Right forelimb (tissue), 1 donor: ENCODE measurements around the gene STK25.
"Not testable (repeated sequence)": the region's sequence is repeated elsewhere in the genome, so short reads cannot be mapped to it uniquely, and the experiment has no call there.

Source experiments
- DNase-seq: peaks from one replicate; pipeline ENCODE4 v3.0.0-alpha.2; 2018

STK25 gene

GRCh38 chr2:241461693-241462677 lies 46.4 kb downstream of the STK25 start:
- DNase-seq = no peak

GRCh38 chr2:241460631-241461030 lies 47.8 kb downstream of the STK25 start:
- DNase-seq = no peak

- DNase-seq = no peak
Measured at GRCh38 chr2:241459520-241459919, 48.9 kb downstream of the STK25 start.

- no peak for DNase-seq
Measured at GRCh38 chr2:241458687-241459086, 49.7 kb downstream of the STK25 start.

- DNase-seq = no peak
Measured at GRCh38 chr2:241456546-241456945, 51.8 kb downstream of the STK25 start.

GRCh38 chr2:241454837-241455485 lies 53.4 kb downstream of the STK25 start:
- no peak for DNase-seq

- not testable (repeated sequence) for DNase-seq
Measured at GRCh38 chr2:241453919-241454318, 54.5 kb downstream of the STK25 start.

GRCh38 chr2:241451840-241452506 lies 56.4 kb downstream of the STK25 start:
- DNase-seq = no peak

GRCh38 chr2:241450092-241450491 lies 58.3 kb downstream of the STK25 start:
- not testable (repeated sequence) for DNase-seq

GRCh38 chr2:241445426-241445825 lies 63.0 kb downstream of the STK25 start:
- no peak for DNase-seq

- no peak for DNase-seq
Measured at GRCh38 chr2:241443486-241444223, 64.7 kb downstream of the STK25 start.
